ENCODE measurements around the gene ACSF3.

The ACSF3 gene

GRCh38 chr16:89095491-89095951, 1.9 kb downstream of the ACSF3 start:
- DNase-seq (ENCODE audit: low read depth), result no peak

- DNase-seq (ENCODE audit: low read depth), result no peak
These were observed 2.5 kb downstream of the ACSF3 start for GRCh38 chr16:89096042-89096717.

GRCh38 chr16:89096768-89097391, 3.2 kb downstream of the ACSF3 start:
- DNase-seq (ENCODE audit: low read depth), result no peak

- DNase-seq (ENCODE audit: low read depth), result no peak
These were observed 3.7 kb downstream of the ACSF3 start for GRCh38 chr16:89097392-89097772.

- no peak for DNase-seq (ENCODE audit: low read depth)
These were observed 5.2 kb downstream of the ACSF3 start for GRCh38 chr16:89098767-89099430.

GRCh38 chr16:89099905-89100304, 6.3 kb downstream of the ACSF3 start:
- DNase-seq (ENCODE audit: low read depth), result no peak

- no peak for DNase-seq (ENCODE audit: low read depth)
These were observed 7.1 kb downstream of the ACSF3 start for GRCh38 chr16:89100601-89101302.

GRCh38 chr16:89101303-89102040, 7.8 kb downstream of the ACSF3 start:
- no peak for DNase-seq (ENCODE audit: low read depth)

GRCh38 chr16:89102041-89102471, 8.4 kb downstream of the ACSF3 start:
- no peak for DNase-seq (ENCODE audit: low read depth)

- no peak for DNase-seq (ENCODE audit: low read depth)
These were observed 8.9 kb downstream of the ACSF3 start for GRCh38 chr16:89102481-89103073.

GRCh38 chr16:89103156-89103555, 9.5 kb downstream of the ACSF3 start:
- DNase-seq (ENCODE audit: low read depth), result no peak

GRCh38 chr16:89103781-89104180, 10.1 kb downstream of the ACSF3 start:
- no peak for DNase-seq (ENCODE audit: low read depth)

- DNase-seq (ENCODE audit: low read depth), result no peak
These were observed 10.7 kb downstream of the ACSF3 start for GRCh38 chr16:89104303-89104702.

GRCh38 chr16:89104930-89105571, 11.4 kb downstream of the ACSF3 start:
- no peak for DNase-seq (ENCODE audit: low read depth)

GRCh38 chr16:89105599-89106151, 12.0 kb downstream of the ACSF3 start:
- no peak for DNase-seq (ENCODE audit: low read depth)

GRCh38 chr16:89106533-89107202, 13.0 kb downstream of the ACSF3 start:
- DNase-seq (ENCODE audit: low read depth), result no peak

- DNase-seq (ENCODE audit: low read depth), result no peak
These were observed 13.5 kb downstream of the ACSF3 start for GRCh38 chr16:89107203-89107582.

- no peak for DNase-seq (ENCODE audit: low read depth)
These were observed 14.8 kb downstream of the ACSF3 start for GRCh38 chr16:89108416-89108815.

- DNase-seq (ENCODE audit: low read depth), result no peak
These were observed 17.0 kb downstream of the ACSF3 start for GRCh38 chr16:89110641-89111040.

GRCh38 chr16:89111263-89111662, 17.6 kb downstream of the ACSF3 start:
- DNase-seq (ENCODE audit: low read depth), result no peak

All from non-pigmented ciliary epithelial cell (primary cell).